NB4 (cell line): ENCODE results near the gene CAMK2A.
A peak's percentile ranks its signal among the peaks of the same experiment; 100 is the strongest.

Experiments used
- DNase-seq: peaks from one replicate; pipeline ENCODE4 v3.0.0; 2010; ENCODE audit warnings: low read depth
- H3K4me3 ChIP-seq: one replicate; pipeline ENCODE4 v1.5.1; 2011; ENCODE audit warnings: mild to moderate bottlenecking, low read depth, low read length, moderate library complexity
- CTCF ChIP-seq: IDR thresholded peaks from one replicate; pipeline ENCODE4 v1.5.1; 2012; ENCODE audit warnings: low read depth, low read length
- MYC ChIP-seq: IDR thresholded peaks from 2 replicates; pipeline ENCODE4 v1.6.1; 2011; ENCODE audit warnings: low read depth, low read length
- POLR2A ChIP-seq: IDR thresholded peaks from 2 replicates; pipeline ENCODE4 v1.6.1; 2011; ENCODE audit warnings: mild to moderate bottlenecking; ENCODE audit not compliant: insufficient read length; ENCODE audit errors: extremely low read depth
- TF ChIP-seq, protein P1 (sequence below): IDR thresholded peaks from 2 replicates; pipeline ENCODE4 v1.6.1; 2011; ENCODE audit warnings: low read depth, low read length

Gene CAMK2A

GRCh38 chr5:150211156-150212030 is 78.2 kb downstream of the CAMK2A start:
- TF ChIP-seq MYC, result no peak
- TF ChIP-seq CTCF, result no peak
- TF ChIP-seq POLR2A, result no peak
- TF ChIP-seq, protein P1, sequence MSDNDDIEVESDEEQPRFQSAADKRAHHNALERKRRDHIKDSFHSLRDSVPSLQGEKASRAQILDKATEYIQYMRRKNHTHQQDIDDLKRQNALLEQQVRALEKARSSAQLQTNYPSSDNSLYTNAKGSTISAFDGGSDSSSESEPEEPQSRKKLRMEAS, result no peak
- no peak for DNase-seq
- no peak overlapping the region for H3K4me3 ChIP-seq

DNA sequence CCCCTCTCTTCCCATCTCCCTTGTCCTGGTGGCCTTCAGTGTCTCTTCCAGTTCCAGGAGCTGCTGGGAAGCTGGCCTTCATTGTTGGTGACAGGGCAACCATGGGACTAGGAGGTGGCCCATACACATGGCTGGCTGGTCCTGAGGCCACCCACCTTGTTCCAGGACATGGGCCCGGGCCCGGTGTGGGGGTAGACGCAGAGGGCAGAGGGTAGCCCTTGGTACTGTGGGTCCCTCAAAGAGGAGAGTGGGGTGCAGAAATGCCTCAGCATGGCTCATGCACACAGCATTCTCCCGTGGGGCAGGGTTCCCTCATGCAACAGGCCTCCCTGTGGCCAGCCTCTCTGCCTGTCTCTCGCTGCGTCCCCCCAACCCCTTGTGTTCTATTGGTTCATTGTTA is 78.9 kb downstream of the CAMK2A start:
- no peak for DNase-seq
- TF ChIP-seq MYC (no peak), CTCF (no peak), POLR2A (no peak)
- TF ChIP-seq, protein P1, result no peak
- no peak overlapping the region for H3K4me3 ChIP-seq

GRCh38 chr5:150209099-150209635 is 80.4 kb downstream of the CAMK2A start:
- peak; percentile 77 for DNase-seq
- no peak overlapping the region for H3K4me3 ChIP-seq

DNA sequence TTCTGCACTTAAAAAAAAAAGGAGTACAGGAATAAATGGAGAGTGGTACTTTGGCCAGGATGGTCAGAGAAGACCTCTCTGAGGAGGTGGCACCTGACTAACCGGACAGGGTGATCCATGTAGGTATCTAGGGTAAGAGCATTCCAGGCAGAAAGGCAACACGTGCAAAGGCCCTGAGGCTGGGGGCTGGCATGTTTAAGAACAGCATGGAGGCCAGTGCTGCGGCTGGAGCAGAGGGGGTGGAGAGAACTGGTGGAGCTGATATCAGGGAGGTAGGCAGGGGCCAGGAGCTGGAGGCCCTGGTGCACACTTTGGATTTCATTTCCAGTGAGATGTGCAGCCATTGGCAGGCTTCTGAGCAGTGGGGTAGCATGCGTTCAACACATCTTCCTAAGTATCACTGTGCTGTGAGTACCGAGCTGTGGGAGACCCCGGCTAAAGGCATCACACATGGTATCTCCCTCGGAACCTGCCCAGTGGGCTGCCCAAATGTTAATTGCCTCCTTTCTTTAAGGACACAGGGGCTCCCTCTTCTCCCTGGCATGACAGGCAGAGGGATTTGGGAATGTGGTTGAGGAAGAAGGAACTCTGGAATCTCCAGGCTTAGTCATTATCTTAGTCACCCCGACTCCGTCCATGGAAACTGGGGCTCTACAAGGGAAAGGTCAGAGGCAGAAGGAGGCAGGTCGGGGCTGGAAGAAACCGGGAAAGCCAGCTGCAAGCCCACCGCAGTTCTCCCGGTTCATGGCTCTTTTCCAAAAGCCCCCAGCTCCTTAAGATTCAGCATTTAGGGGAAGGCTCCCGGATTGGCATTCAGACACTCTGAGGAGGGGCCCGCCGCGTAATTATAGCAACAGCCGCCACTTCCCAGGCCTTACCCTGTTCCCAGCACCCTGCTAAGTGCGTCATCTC is 81.1 kb downstream of the CAMK2A start:
- H3K4me3 ChIP-seq, result no peak overlapping the region
- no peak for DNase-seq
- TF ChIP-seq CTCF (no peak), POLR2A (no peak), MYC (no peak)
- TF ChIP-seq, protein P1, result no peak

More at GRCh38 chr5:150209099-150209635, 80.4 kb downstream of the CAMK2A start:
- TF ChIP-seq MYC (no peak), CTCF (peak; percentile 12)

DNA sequence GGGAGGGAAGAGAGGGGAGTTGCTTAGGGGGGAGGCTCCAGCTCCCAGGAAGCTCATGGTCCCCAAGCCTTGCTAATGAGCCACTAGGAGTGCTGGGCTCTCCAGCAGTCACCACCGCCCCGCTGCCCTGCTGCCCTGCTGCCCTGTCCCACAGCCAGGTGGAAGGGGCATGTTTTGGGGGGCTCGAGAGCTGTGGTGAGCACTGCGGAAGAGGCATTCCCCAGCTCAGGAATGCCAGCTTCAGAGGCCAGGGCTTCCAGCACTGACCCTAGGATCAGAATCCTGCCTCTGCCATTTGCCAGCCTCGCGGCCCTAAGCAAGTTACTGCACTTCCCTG is 82.8 kb downstream of the CAMK2A start:
- no peak overlapping the region for H3K4me3 ChIP-seq
- no peak for DNase-seq
- TF ChIP-seq, protein P1, result no peak
- TF ChIP-seq POLR2A (no peak), MYC (no peak), CTCF (no peak)
